ENCODE measurements around the gene CUX1.

DNA sequence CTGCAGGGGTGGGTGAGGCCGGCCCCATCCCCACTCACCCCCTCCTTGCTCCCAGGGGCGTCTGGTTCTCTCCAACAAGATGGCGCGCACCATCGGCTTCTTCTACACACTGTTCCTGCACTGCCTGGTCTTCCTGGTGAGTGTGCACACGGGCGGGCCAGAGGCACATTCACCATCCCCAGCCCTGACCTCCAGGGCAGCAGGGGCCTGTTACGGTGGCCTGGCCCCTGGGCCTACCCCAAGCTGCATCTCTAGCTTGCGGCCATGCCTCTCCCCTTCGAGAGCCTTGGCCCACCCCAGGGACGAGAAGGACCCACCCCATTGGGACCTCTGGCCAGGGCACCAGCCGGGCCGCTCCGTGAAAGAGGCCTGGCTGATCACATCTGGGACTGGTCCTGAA is 464.4 kb downstream of the CUX1 start:
- TF ChIP-seq, protein P1, sequence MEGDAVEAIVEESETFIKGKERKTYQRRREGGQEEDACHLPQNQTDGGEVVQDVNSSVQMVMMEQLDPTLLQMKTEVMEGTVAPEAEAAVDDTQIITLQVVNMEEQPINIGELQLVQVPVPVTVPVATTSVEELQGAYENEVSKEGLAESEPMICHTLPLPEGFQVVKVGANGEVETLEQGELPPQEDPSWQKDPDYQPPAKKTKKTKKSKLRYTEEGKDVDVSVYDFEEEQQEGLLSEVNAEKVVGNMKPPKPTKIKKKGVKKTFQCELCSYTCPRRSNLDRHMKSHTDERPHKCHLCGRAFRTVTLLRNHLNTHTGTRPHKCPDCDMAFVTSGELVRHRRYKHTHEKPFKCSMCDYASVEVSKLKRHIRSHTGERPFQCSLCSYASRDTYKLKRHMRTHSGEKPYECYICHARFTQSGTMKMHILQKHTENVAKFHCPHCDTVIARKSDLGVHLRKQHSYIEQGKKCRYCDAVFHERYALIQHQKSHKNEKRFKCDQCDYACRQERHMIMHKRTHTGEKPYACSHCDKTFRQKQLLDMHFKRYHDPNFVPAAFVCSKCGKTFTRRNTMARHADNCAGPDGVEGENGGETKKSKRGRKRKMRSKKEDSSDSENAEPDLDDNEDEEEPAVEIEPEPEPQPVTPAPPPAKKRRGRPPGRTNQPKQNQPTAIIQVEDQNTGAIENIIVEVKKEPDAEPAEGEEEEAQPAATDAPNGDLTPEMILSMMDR (IDR thresholded peaks at IDR 0.05) = no peak
- no peak for TF ChIP-seq POLR2A (IDR thresholded peaks at IDR 0.05)
- no peak for TF ChIP-seq POLR2AphosphoS5 (IDR thresholded peaks at IDR 0.05)

All from breast epithelium (tissue), 3 donors.